ENCODE results near the gene CALCB. TPM values are rescaled to one million over a fixed set of nuclear protein-coding genes. Genes with fewer than 3 reads are reported as not detected.
A peak's percentile ranks its signal among the peaks of the same experiment; 100 is the strongest.

The CALCB gene
- total RNA-seq, 1 experiment from 2014 or later, result 4.3 TPM

DNA sequence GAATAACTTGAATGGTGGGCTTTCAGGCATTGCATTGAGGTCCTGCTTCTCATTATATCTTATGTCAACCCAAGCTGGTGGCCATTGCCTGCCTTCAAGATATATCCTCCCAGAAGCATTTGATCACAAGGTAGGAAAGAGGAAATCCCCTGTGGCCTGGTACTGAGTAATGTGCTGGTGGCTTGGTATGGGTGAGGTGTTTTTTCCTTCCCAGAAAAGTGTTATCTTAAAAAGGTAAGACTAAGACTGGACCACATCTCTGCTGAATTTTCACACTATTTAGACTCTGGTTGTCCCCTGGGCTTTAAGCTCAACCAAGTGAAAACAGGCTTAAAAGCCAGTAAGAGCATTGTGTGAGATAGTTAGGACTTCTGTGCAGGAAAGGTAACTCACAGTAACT lies 45.0 kb downstream of the CALCB start:
- H3K27me3 Mint-ChIP-seq (ENCODE audit: insufficient read depth, unreplicated experiment), result no peaks in the 10 kb centered on the region
- H3K36me3 Mint-ChIP-seq (ENCODE audit: insufficient read depth, unreplicated experiment), result no peaks in the 10 kb centered on the region
- no peak overlapping the region for H3K27ac Mint-ChIP-seq (ENCODE audit: low read depth, unreplicated experiment)
- no TSS peak for BruUV-seq (replicated peaks)
- no peaks in the 10 kb centered on the region for H3K9me3 Mint-ChIP-seq (ENCODE audit: unreplicated experiment)
- ChIA-PET CTCF (interaction anchor here (0.8 to 2.3 kb wide), 9 partner anchors 10 to 92 kb away, joined by 3 to 11 read pairs (median 5); no protein-coding TSS in a partner anchor), POLR2A (interaction anchor here (1.1 kb wide), 1 partner anchor 77 kb away, joined by 3 read pairs; no protein-coding TSS in a partner anchor)
- TF ChIP-seq, protein P1, sequence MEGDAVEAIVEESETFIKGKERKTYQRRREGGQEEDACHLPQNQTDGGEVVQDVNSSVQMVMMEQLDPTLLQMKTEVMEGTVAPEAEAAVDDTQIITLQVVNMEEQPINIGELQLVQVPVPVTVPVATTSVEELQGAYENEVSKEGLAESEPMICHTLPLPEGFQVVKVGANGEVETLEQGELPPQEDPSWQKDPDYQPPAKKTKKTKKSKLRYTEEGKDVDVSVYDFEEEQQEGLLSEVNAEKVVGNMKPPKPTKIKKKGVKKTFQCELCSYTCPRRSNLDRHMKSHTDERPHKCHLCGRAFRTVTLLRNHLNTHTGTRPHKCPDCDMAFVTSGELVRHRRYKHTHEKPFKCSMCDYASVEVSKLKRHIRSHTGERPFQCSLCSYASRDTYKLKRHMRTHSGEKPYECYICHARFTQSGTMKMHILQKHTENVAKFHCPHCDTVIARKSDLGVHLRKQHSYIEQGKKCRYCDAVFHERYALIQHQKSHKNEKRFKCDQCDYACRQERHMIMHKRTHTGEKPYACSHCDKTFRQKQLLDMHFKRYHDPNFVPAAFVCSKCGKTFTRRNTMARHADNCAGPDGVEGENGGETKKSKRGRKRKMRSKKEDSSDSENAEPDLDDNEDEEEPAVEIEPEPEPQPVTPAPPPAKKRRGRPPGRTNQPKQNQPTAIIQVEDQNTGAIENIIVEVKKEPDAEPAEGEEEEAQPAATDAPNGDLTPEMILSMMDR (IDR thresholded peaks at IDR 0.05; ENCODE audit: unreplicated experiment), result no peak
- H3K4me3 Mint-ChIP-seq (ENCODE audit: unreplicated experiment), result no peak overlapping the region
- intact Hi-C loops (cut with micrococcal nuclease), result no loop called here
- H3K4me1 Mint-ChIP-seq (ENCODE audit: insufficient read depth, unreplicated experiment), result peaks cover 32% of the 10 kb centered on the region
- no peak for DNase-seq (ENCODE audit: unreplicated experiment)

DNA sequence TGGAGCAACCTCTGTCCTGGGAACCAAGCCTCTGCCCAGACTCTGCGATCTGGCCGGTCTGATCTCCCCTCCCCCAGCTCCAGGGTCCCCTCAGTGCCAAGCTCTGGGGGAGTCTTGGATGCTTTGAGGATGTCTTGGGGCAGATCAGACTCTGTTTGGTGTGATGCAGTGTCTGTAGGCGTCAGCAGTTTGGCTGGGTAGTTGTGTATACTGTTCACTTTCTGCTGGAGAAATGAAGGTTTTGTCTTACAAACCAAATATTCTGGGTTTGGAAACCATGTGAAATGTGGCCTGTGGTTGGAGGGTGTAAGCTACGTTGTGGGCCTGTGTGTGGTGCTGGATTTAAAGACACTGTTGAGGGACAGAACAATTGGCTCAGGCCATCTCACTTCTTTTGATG lies 46.0 kb downstream of the CALCB start:
- Mint-ChIP-seq H3K4me3 (ENCODE audit: unreplicated experiment) (no peak overlapping the region), H3K36me3 (ENCODE audit: insufficient read depth, unreplicated experiment) (no peaks in the 10 kb centered on the region), H3K4me1 (ENCODE audit: insufficient read depth, unreplicated experiment) (peaks cover 34% of the 10 kb centered on the region), H3K27me3 (ENCODE audit: insufficient read depth, unreplicated experiment) (no peaks in the 10 kb centered on the region), H3K9me3 (ENCODE audit: unreplicated experiment) (no peaks in the 10 kb centered on the region), H3K27ac (ENCODE audit: low read depth, unreplicated experiment) (peak overlapping the region; percentile 6)
- TF ChIP-seq, protein P1 (IDR thresholded peaks at IDR 0.05; ENCODE audit: unreplicated experiment), result no peak
- POLR2A ChIA-PET, result interaction anchor here (1.1 kb wide), 1 partner anchor 76 kb away, joined by 3 read pairs; no protein-coding TSS in a partner anchor
- no peak for DNase-seq (ENCODE audit: unreplicated experiment)
- BruUV-seq (replicated peaks), result no TSS peak
- intact Hi-C loops (cut with micrococcal nuclease), result no loop called here
- CTCF ChIA-PET, result interaction anchor here (0.8 to 2.3 kb wide), 3 partner anchors 12 to 89 kb away, joined by 3 to 7 read pairs (median 5); no protein-coding TSS in a partner anchor

DNA sequence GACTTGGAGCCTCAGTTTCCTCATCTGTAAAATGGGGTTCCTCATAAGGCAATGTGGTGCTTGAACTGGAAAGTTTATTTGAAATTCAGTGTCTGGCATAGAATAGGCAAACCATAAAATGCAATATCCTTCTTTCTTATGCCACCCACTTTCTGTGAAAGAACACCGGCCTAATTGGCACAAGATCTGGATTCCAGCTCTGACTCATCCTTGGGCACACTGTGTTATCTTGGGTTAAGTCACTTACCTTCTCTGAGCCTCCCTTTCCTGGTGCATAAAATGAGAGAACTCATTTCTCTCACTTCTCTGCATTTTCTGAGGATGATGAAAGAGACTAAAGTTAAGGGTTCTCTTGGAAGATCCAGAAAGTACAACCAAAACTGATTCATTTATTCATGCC lies 46.4 kb downstream of the CALCB start:
- Mint-ChIP-seq H3K27me3 (ENCODE audit: insufficient read depth, unreplicated experiment) (no peaks in the 10 kb centered on the region), H3K9me3 (ENCODE audit: unreplicated experiment) (no peaks in the 10 kb centered on the region), H3K4me1 (ENCODE audit: insufficient read depth, unreplicated experiment) (peaks cover 38% of the 10 kb centered on the region), H3K27ac (ENCODE audit: low read depth, unreplicated experiment) (peak overlapping the region; percentile 6), H3K4me3 (ENCODE audit: unreplicated experiment) (no peak overlapping the region), H3K36me3 (ENCODE audit: insufficient read depth, unreplicated experiment) (peaks cover 3% of the 10 kb centered on the region)
- ChIA-PET POLR2A (no interaction called here), CTCF (interaction anchor here (1.6 to 2.3 kb wide), 2 partner anchors 12 to 88 kb away, joined by 5 to 7 read pairs; no protein-coding TSS in a partner anchor)
- TF ChIP-seq, protein P1 (IDR thresholded peaks at IDR 0.05; ENCODE audit: unreplicated experiment), result no peak
- BruUV-seq (replicated peaks), result no TSS peak
- peak; percentile 85 for DNase-seq (ENCODE audit: unreplicated experiment)
- intact Hi-C loops (cut with micrococcal nuclease), result no loop called here

DNA sequence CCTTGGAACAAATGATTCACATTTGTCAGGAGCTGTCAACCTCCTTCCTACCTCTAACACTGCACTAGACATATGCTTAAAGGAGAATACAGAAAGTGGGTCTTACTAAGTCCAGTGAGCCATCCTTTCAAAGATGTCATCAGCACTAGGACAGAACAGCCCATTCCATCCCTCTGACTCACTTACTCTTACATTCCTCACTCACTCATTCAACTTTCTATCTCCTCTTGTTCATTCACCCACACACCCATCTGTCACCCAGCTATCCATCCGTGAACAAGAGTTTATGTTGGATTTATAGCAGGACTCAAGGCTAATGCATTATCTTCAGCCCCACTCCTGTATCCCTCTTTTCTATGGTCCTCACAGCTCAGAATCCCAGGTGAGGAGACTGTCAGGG lies 50.5 kb downstream of the CALCB start:
- DNase-seq (ENCODE audit: unreplicated experiment), result peak; percentile 68
- ChIA-PET CTCF (interaction anchor here (1.0 to 3.5 kb wide), 4 partner anchors 23 to 84 kb away, joined by 3 to 22 read pairs (median 4); no protein-coding TSS in a partner anchor), POLR2A (interaction anchor here (0.6 kb wide), 1 partner anchor 232 kb away, joined by 3 read pairs; no protein-coding TSS in a partner anchor)
- TF ChIP-seq, protein P1 (IDR thresholded peaks at IDR 0.05; ENCODE audit: unreplicated experiment), result no peak
- intact Hi-C loops (cut with micrococcal nuclease), result no loop called here
- Mint-ChIP-seq H3K27me3 (ENCODE audit: insufficient read depth, unreplicated experiment) (no peaks in the 10 kb centered on the region), H3K9me3 (ENCODE audit: unreplicated experiment) (no peaks in the 10 kb centered on the region), H3K4me1 (ENCODE audit: insufficient read depth, unreplicated experiment) (peaks cover 50% of the 10 kb centered on the region), H3K27ac (ENCODE audit: low read depth, unreplicated experiment) (peak overlapping the region; percentile 32), H3K4me3 (ENCODE audit: unreplicated experiment) (no peak overlapping the region), H3K36me3 (ENCODE audit: insufficient read depth, unreplicated experiment) (peaks cover 6% of the 10 kb centered on the region)
- no TSS peak for BruUV-seq (replicated peaks)
